Panc1 (cell line): ENCODE measurements around the gene MTURN. TPM values are rescaled to one million over a fixed set of nuclear protein-coding genes. Genes with fewer than 3 reads are reported as not detected.

Experiments used
- ATAC-seq: fragments of 200-7000 bp; cut with Tn5 transposase; 2 replicates; pipeline ENCODE4 v1.9.1; 2020; ENCODE audit warnings: mild to moderate bottlenecking, moderate library complexity
- BruUV-seq: library from RNA; stranded (reverse); fragments of 400-500 nt; replicated peaks from 2 replicates; lab custom pipeline; 2021; lab: Mats Ljungman, UMichigan
- CTCF ChIA-PET: fragments of 300-600 bp; sonication (Branson Sonifier 250); formaldehyde crosslinking; loops from one replicate; lab custom pipeline; 2022; ENCODE audit warnings: antibody characterized with exemption; lab: Charles Lee
- POLR2A ChIA-PET: fragments of 300-600 bp; sonication (Branson Sonifier 250); formaldehyde crosslinking; loops from one replicate; lab custom pipeline; 2022; ENCODE audit warnings: antibody characterized with exemption; lab: Charles Lee
- DNase-seq: peaks from one replicate; pipeline ENCODE4 v3.0.0-alpha.2; 2010; ENCODE audit warnings: low read depth, low spot score
- H3K27ac ChIP-seq: 2 replicates; pipeline ENCODE4 v1.5.1; 2011; ENCODE audit warnings: mild to moderate bottlenecking, low read length, inconsistent platforms
- H3K27me3 ChIP-seq: fragments of 200-500 bp; sonication (Bioruptor generic); 2 replicates; pipeline ENCODE4 v1.6.0; 2014; ENCODE audit warnings: low read length, inconsistent platforms; ENCODE audit not compliant: control insufficient read depth, insufficient read depth
- H3K36me3 ChIP-seq: fragments of 200-500 bp; sonication (Bioruptor generic); 2 replicates; pipeline ENCODE4 v1.5.1; 2014; ENCODE audit warnings: inconsistent platforms, mild to moderate bottlenecking, low read length, moderate library complexity; ENCODE audit not compliant: control insufficient read depth, insufficient read depth
- H3K4me1 ChIP-seq: 2 replicates; pipeline ENCODE4 v1.5.1; 2011; ENCODE audit warnings: inconsistent platforms, mild to moderate bottlenecking, low read length, moderate library complexity; ENCODE audit not compliant: control insufficient read depth, insufficient read depth
- H3K4me3 ChIP-seq, 2 experiments: 2 replicates each; pipeline ENCODE4 v1.5.1; 2011 to 2012; ENCODE audit warnings: low read depth in 2 of 2, low read length in 2 of 2, mild to moderate bottlenecking in 2 of 2, inconsistent platforms in 1 of 2, moderate library complexity in 1 of 2
- H3K9me3 ChIP-seq: fragments of 200-500 bp; sonication (Bioruptor generic); 2 replicates; pipeline ENCODE4 v1.5.1; 2014; ENCODE audit warnings: low read depth, mild to moderate bottlenecking, inconsistent platforms, low read length, moderate library complexity; ENCODE audit not compliant: control insufficient read depth, insufficient read depth
- POLR2AphosphoS5 ChIP-seq: IDR thresholded peaks from 2 replicates; pipeline ENCODE4 v1.6.1; 2012; ENCODE audit warnings: mild to moderate bottlenecking, low read depth, low read length, moderate library complexity
- SIN3A ChIP-seq: IDR thresholded peaks from 2 replicates; pipeline ENCODE4 v1.6.1; 2012; ENCODE audit warnings: low read depth, mild to moderate bottlenecking, low read length, moderate library complexity, borderline replicate concordance; ENCODE audit not compliant: insufficient read depth
- TCF7L2 ChIP-seq: IDR thresholded peaks from 2 replicates; pipeline ENCODE4 v1.6.1; 2011; ENCODE audit warnings: mild to moderate bottlenecking, low read depth, low read length, inconsistent platforms
- in situ Hi-C: cut with HindIII; loops from 2 replicates; pipeline ENCODE4 v1.10.0; 2016; ENCODE audit warnings: low sequenced_read_pairs, low pct_unique_long_range_greater_than_20kb
- intact Hi-C: fragments of 100-400 bp; cut with micrococcal nuclease; formaldehyde crosslinking; loops from one replicate; pipeline ENCODE4 v1.10.0; 2022; ENCODE audit not compliant: unreplicated experiment
- total RNA-seq: library from RNA; stranded (reverse); gene quantifications from one replicate; pipeline ENCODE4 v1.2.1, GENCODE V29; 2021; ENCODE audit not compliant: unreplicated experiment
- TF ChIP-seq, protein P1 (sequence below), 2 experiments: IDR thresholded peaks; 2 replicates each; pipeline ENCODE4 v1.6.1; 2011 to 2012; ENCODE audit warnings: low read depth in 2 of 2, control low read depth in 1 of 2, low read length in 1 of 2, mild to moderate bottlenecking in 1 of 2, moderate library complexity in 1 of 2; ENCODE audit not compliant: insufficient read depth in 1 of 2
- TF ChIP-seq, protein P2 (sequence below): fragments of 450-650 bp; IDR thresholded peaks from 2 replicates; pipeline ENCODE4 v1.5.1; 2017; ENCODE audit warnings: mild to moderate bottlenecking

The MTURN gene
- total RNA-seq, 1 experiment from 2014 or later, result 1.2 TPM

DNA sequence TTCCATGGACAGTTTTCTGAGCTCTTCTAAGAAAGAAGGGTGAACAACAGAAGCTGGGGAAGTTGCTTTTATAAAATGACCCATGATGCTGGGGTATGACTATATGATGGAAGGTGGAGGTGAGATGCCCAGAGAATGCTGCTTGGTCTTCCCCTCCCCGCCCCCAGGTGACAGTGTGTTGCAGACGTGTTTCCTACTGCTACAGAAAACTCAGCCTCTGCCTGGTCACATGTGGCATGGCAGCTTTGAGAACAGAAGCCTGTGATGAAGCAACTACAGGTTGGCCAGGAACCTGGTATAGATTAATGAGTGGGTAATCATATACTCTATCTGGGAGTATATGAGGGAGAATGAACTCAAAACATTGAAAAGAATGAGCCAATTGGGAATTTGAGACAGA is 67.1 kb downstream of the MTURN start:
- Histone ChIP-seq H3K36me3 (no peaks in the 10 kb centered on the region), H3K4me3 (no peak overlapping the region), H3K27ac (no peak overlapping the region), H3K9me3 (peaks cover under 1% of the 10 kb centered on the region; the same call in 1 of the 2 replicates), H3K4me1 (peaks cover 2% of the 10 kb centered on the region; the same call in 1 of the 2 replicates), H3K27me3 (peaks cover 2% of the 10 kb centered on the region; the same call in 1 of the 2 replicates)
- no peak for TF ChIP-seq POLR2AphosphoS5
- TF ChIP-seq SIN3A, result no peak
- TF ChIP-seq, protein P1, sequence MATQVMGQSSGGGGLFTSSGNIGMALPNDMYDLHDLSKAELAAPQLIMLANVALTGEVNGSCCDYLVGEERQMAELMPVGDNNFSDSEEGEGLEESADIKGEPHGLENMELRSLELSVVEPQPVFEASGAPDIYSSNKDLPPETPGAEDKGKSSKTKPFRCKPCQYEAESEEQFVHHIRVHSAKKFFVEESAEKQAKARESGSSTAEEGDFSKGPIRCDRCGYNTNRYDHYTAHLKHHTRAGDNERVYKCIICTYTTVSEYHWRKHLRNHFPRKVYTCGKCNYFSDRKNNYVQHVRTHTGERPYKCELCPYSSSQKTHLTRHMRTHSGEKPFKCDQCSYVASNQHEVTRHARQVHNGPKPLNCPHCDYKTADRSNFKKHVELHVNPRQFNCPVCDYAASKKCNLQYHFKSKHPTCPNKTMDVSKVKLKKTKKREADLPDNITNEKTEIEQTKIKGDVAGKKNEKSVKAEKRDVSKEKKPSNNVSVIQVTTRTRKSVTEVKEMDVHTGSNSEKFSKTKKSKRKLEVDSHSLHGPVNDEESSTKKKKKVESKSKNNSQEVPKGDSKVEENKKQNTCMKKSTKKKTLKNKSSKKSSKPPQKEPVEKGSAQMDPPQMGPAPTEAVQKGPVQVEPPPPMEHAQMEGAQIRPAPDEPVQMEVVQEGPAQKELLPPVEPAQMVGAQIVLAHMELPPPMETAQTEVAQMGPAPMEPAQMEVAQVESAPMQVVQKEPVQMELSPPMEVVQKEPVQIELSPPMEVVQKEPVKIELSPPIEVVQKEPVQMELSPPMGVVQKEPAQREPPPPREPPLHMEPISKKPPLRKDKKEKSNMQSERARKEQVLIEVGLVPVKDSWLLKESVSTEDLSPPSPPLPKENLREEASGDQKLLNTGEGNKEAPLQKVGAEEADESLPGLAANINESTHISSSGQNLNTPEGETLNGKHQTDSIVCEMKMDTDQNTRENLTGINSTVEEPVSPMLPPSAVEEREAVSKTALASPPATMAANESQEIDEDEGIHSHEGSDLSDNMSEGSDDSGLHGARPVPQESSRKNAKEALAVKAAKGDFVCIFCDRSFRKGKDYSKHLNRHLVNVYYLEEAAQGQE (IDR thresholded peaks at IDR 0.05; ENCODE audit: insufficient read depth in 1 of 2, low read depth in 2 of 2, low read length in 1 of 2), result no peak
- TF ChIP-seq, protein P2, sequence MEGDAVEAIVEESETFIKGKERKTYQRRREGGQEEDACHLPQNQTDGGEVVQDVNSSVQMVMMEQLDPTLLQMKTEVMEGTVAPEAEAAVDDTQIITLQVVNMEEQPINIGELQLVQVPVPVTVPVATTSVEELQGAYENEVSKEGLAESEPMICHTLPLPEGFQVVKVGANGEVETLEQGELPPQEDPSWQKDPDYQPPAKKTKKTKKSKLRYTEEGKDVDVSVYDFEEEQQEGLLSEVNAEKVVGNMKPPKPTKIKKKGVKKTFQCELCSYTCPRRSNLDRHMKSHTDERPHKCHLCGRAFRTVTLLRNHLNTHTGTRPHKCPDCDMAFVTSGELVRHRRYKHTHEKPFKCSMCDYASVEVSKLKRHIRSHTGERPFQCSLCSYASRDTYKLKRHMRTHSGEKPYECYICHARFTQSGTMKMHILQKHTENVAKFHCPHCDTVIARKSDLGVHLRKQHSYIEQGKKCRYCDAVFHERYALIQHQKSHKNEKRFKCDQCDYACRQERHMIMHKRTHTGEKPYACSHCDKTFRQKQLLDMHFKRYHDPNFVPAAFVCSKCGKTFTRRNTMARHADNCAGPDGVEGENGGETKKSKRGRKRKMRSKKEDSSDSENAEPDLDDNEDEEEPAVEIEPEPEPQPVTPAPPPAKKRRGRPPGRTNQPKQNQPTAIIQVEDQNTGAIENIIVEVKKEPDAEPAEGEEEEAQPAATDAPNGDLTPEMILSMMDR, result no peak
- TF ChIP-seq TCF7L2, result no peak
- intact Hi-C loops, result no loop called here
- BruUV-seq, result no TSS peak
- no peak for ATAC-seq
- ChIA-PET CTCF (no interaction called here), POLR2A (no interaction called here)
- no peak for DNase-seq
- in situ Hi-C loops, result no loop called here

DNA sequence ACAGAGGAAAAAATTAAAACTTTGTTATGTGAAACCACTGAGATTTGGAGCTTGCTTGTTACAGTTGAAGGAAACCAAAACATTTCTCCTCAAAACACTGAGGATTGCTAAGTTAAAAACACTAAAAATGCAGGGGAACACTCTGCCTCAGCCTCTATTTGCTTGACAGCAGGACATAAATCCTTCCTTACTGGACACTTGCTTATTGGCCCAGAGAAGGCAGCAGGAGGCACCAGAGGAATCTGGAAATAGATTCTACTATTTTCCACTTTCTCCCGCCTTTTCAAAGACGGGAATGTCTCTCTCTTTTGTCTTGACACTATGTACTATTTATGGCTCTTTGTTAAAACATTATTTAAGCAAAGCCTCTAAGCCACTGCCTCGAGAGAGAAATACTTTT is 67.9 kb downstream of the MTURN start:
- ChIA-PET POLR2A (no interaction called here), CTCF (no interaction called here)
- Histone ChIP-seq H3K27me3 (peaks cover 2% of the 10 kb centered on the region; the same call in 1 of the 2 replicates), H3K27ac (no peak overlapping the region), H3K9me3 (no peaks in the 10 kb centered on the region), H3K4me3 (no peak overlapping the region), H3K4me1 (peaks cover 4% of the 10 kb centered on the region; the same call in 1 of the 2 replicates), H3K36me3 (no peaks in the 10 kb centered on the region)
- in situ Hi-C loops, result no loop called here
- ATAC-seq (no peak), DNase-seq (no peak)
- no TSS peak for BruUV-seq
- TF ChIP-seq, protein P1 (IDR thresholded peaks at IDR 0.05; ENCODE audit: insufficient read depth in 1 of 2, low read depth in 2 of 2, low read length in 1 of 2), result no peak
- TF ChIP-seq, protein P2, result no peak
- no peak for TF ChIP-seq SIN3A
- no peak for TF ChIP-seq TCF7L2
- no peak for TF ChIP-seq POLR2AphosphoS5
- intact Hi-C loops, result no loop called here
